Measurements from ENCODE around the gene KNDC1.

The KNDC1 gene

GRCh38 chr10:133140417-133141143, 19.4 kb upstream of the KNDC1 start:
- Histone ChIP-seq H3K36me3 (ENCODE audit: control insufficient read depth in 2 of 2, insufficient read depth in 1 of 2, low read length in 2 of 2) (no peaks in the 10 kb centered on the region), H3K4me1 (ENCODE audit: control insufficient read depth, insufficient read depth, low read length) (no peaks in the 10 kb centered on the region), H3K4me3 (ENCODE audit: low read depth, low read length) (no peak overlapping the region), H3K27ac (ENCODE audit: extremely low read depth, low read depth, low read length) (no peak overlapping the region), H3K9me3 (ENCODE audit: control insufficient read depth, insufficient read depth, low read depth, low read length) (no peaks in the 10 kb centered on the region)
- ChIA-PET POLR2A (no interaction called here), CTCF (interaction anchor here (1.1 kb wide), 1 partner anchor 167 kb away, joined by 3 read pairs; no protein-coding TSS in a partner anchor)
- TF ChIP-seq ZNF707 (tag by site-specific recombination; IDR thresholded peaks at IDR 0.05) (no peak), ZBTB20 (tag by site-specific recombination; IDR thresholded peaks at IDR 0.05) (no peak), ZNF311 (tag by site-specific recombination; IDR thresholded peaks at IDR 0.05; ENCODE audit: borderline replicate concordance) (no peak), ZIC2 (tag by site-specific recombination; IDR thresholded peaks at IDR 0.05) (0 out of 2 replicates have a peak, but pooled peaks have one; percentile 27), KLF1 (tag by site-specific recombination; IDR thresholded peaks at IDR 0.05) (peak; percentile 66), ZNF776 (tag by site-specific recombination; IDR thresholded peaks at IDR 0.05; ENCODE audit: borderline replicate concordance) (no peak), ZBTB21 (tag by site-specific recombination; IDR thresholded peaks at IDR 0.05) (no peak), MZF1 (tag by site-specific recombination; IDR thresholded peaks at IDR 0.05; ENCODE audit: borderline replicate concordance) (no peak), ZNF529 (tag by site-specific recombination; IDR thresholded peaks at IDR 0.05; ENCODE audit: insufficient replicate concordance) (no peak), KLF8 (tag by site-specific recombination; IDR thresholded peaks at IDR 0.05) (0 out of 2 replicates have a peak, but pooled peaks have one; percentile 18), ZNF121 (tag by site-specific recombination; IDR thresholded peaks at IDR 0.05) (no peak)
- TF ChIP-seq, protein P1, sequence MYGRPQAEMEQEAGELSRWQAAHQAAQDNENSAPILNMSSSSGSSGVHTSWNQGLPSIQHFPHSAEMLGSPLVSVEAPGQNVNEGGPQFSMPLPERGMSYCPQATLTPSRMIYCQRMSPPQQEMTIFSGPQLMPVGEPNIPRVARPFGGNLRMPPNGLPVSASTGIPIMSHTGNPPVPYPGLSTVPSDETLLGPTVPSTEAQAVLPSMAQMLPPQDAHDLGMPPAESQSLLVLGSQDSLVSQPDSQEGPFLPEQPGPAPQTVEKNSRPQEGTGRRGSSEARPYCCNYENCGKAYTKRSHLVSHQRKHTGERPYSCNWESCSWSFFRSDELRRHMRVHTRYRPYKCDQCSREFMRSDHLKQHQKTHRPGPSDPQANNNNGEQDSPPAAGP (tag by site-specific recombination; IDR thresholded peaks at IDR 0.05), result 0 out of 2 replicates have a peak, but pooled peaks have one; percentile 33

DNA sequence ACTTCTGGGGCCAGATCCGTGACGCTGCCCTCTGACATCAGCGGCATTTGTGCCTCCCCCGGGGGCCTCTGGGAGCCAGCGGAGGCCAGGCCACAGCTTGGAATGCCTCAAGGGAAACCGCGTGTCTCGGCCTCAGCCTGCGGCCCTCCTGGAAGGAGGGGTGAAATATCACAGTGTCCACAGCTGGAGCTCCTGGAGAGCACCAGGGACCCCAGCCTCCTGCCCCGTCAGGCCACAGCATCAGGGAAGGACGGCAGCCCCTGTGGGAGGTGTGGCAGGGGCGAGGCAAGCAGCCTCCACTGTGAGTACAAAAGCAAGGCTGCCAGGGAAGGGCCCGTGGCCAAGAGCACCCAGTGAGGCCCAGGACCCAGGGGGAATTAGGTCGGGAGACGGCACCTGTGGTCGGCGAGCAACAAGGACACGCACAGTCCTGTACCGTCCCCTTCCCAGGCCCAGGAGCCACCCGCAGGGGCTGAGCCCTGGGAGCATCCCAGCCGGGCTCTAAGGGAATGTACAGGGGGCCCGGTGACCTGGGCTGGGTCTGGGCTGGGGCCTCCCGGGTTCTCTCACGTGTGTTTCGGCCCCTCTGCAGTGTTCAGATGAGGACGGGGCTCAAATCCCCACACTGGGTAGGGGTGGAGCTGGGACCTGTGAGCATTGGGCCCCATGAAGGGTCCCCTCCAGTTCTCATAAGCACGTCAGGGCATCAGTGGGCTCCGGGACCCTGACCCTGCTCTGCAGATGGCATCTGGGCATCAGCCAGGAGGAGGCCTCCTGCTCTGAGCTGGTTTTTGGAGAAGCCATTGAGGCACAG, 18.7 kb upstream of the KNDC1 start:
- no peak overlapping the region for H3K27ac ChIP-seq (ENCODE audit: extremely low read depth, low read depth, low read length)
- no peaks in the 10 kb centered on the region for H3K36me3 ChIP-seq (ENCODE audit: control insufficient read depth in 2 of 2, insufficient read depth in 1 of 2, low read length in 2 of 2)
- no peaks in the 10 kb centered on the region for H3K9me3 ChIP-seq (ENCODE audit: control insufficient read depth, insufficient read depth, low read depth, low read length)
- CTCF ChIA-PET, result no interaction called here
- H3K4me3 ChIP-seq (ENCODE audit: low read depth, low read length), result no peak overlapping the region
- no peaks in the 10 kb centered on the region for H3K4me1 ChIP-seq (ENCODE audit: control insufficient read depth, insufficient read depth, low read length)
- POLR2A ChIA-PET, result no interaction called here
- TF ChIP-seq OVOL3 (tag by site-specific recombination; IDR thresholded peaks at IDR 0.05) (no peak), ZBTB17 (tag by site-specific recombination; IDR thresholded peaks at IDR 0.05) (no peak), ZIC2 (tag by site-specific recombination; IDR thresholded peaks at IDR 0.05) (peak; percentile 33; the same call in 1 of the 2 replicates), KLF10 (tag by site-specific recombination; IDR thresholded peaks at IDR 0.05) (no peak), ZBTB20 (tag by site-specific recombination; IDR thresholded peaks at IDR 0.05) (no peak), ZSCAN16 (tag by site-specific recombination; IDR thresholded peaks at IDR 0.05) (no peak), ZNF544 (tag by site-specific recombination; IDR thresholded peaks at IDR 0.05) (no peak), ZNF473 (tag by site-specific recombination; IDR thresholded peaks at IDR 0.05) (no peak), GLIS1 (tag by site-specific recombination; IDR thresholded peaks at IDR 0.05) (0 out of 2 replicates have a peak, but pooled peaks have one; percentile 10), ZSCAN23 (tag by site-specific recombination; IDR thresholded peaks at IDR 0.05) (no peak), ZNF785 (tag by site-specific recombination; IDR thresholded peaks at IDR 0.05) (no peak), ZNF777 (tag by site-specific recombination; IDR thresholded peaks at IDR 0.05; ENCODE audit: borderline replicate concordance) (no peak), ZNF561 (tag by site-specific recombination; IDR thresholded peaks at IDR 0.05; ENCODE audit: borderline replicate concordance) (no peak)
- TF ChIP-seq, protein P2, sequence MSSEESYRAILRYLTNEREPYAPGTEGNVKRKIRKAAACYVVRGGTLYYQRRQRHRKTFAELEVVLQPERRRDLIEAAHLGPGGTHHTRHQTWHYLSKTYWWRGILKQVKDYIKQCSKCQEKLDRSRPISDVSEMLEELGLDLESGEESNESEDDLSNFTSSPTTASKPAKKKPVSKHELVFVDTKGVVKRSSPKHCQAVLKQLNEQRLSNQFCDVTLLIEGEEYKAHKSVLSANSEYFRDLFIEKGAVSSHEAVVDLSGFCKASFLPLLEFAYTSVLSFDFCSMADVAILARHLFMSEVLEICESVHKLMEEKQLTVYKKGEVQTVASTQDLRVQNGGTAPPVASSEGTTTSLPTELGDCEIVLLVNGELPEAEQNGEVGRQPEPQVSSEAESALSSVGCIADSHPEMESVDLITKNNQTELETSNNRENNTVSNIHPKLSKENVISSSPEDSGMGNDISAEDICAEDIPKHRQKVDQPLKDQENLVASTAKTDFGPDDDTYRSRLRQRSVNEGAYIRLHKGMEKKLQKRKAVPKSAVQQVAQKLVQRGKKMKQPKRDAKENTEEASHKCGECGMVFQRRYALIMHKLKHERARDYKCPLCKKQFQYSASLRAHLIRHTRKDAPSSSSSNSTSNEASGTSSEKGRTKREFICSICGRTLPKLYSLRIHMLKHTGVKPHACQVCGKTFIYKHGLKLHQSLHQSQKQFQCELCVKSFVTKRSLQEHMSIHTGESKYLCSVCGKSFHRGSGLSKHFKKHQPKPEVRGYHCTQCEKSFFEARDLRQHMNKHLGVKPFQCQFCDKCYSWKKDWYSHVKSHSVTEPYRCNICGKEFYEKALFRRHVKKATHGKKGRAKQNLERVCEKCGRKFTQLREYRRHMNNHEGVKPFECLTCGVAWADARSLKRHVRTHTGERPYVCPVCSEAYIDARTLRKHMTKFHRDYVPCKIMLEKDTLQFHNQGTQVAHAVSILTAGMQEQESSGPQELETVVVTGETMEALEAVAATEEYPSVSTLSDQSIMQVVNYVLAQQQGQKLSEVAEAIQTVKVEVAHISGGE (tag by site-specific recombination; conservative IDR thresholded peaks at IDR 0.05; ENCODE audit: low read depth), result no peak
- TF ChIP-seq, protein P3, sequence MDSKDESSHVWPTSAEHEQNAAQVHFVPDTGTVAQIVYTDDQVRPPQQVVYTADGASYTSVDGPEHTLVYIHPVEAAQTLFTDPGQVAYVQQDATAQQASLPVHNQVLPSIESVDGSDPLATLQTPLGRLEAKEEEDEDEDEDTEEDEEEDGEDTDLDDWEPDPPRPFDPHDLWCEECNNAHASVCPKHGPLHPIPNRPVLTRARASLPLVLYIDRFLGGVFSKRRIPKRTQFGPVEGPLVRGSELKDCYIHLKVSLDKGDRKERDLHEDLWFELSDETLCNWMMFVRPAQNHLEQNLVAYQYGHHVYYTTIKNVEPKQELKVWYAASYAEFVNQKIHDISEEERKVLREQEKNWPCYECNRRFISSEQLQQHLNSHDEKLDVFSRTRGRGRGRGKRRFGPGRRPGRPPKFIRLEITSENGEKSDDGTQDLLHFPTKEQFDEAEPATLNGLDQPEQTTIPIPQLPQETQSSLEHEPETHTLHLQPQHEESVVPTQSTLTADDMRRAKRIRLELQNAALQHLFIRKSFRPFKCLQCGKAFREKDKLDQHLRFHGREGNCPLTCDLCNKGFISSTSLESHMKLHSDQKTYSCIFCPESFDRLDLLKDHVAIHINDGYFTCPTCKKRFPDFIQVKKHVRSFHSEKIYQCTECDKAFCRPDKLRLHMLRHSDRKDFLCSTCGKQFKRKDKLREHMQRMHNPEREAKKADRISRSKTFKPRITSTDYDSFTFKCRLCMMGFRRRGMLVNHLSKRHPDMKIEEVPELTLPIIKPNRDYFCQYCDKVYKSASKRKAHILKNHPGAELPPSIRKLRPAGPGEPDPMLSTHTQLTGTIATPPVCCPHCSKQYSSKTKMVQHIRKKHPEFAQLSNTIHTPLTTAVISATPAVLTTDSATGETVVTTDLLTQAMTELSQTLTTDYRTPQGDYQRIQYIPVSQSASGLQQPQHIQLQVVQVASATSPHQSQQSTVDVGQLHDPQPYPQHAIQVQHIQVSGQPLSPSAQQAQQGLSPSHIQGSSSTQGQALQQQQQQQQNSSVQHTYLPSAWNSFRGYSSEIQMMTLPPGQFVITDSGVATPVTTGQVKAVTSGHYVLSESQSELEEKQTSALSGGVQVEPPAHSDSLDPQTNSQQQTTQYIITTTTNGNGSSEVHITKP (tag by site-specific recombination; IDR thresholded peaks at IDR 0.05), result no peak
